Endometrial microvascular endothelial cells (primary cell): ENCODE measurements around the gene HLX. TPM values are rescaled to one million over a fixed set of nuclear protein-coding genes. Genes with fewer than 3 reads are reported as not detected.

Experiments
- in situ Hi-C: cut with HindIII; loops from 2 replicates; pipeline ENCODE4 v1.10.0; 2017; ENCODE audit warnings: low sequenced_read_pairs, low pct_unique_long_range_greater_than_20kb; ENCODE audit errors: inconsistent ontology term
- total RNA-seq: library from RNA; depleted of rRNA; stranded (reverse); fragments of >200 nt; gene quantifications from one replicate; pipeline ENCODE4 v1.2.3, GENCODE V29; 2015; ENCODE audit errors: inconsistent ontology term

The HLX gene, protein sequence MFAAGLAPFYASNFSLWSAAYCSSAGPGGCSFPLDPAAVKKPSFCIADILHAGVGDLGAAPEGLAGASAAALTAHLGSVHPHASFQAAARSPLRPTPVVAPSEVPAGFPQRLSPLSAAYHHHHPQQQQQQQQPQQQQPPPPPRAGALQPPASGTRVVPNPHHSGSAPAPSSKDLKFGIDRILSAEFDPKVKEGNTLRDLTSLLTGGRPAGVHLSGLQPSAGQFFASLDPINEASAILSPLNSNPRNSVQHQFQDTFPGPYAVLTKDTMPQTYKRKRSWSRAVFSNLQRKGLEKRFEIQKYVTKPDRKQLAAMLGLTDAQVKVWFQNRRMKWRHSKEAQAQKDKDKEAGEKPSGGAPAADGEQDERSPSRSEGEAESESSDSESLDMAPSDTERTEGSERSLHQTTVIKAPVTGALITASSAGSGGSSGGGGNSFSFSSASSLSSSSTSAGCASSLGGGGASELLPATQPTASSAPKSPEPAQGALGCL
- 16.1 TPM for total RNA-seq

DNA sequence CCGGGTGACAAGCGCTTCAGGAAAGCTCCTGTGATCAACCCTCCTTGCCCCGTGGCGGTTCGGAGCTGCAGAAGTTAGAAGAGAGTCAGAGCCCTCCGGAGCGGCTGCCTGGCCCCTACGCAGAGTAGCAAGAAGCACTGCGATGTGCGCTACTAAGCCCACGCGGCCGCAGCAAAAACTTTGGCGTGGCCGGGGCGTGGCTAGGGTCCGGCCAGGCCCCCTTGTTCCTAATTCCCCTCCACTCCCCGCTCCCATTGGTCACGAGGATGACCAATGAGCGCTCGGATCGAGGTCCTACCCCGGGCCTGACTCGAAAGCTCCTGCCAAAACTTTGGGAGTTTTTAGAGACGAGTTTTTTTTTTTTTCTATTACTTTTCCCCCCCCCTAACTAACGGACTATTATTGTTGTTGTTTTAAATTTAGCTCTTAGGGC lies at the start of gene HLX:
Gene HLX (plus strand): TSS at position 368 of the 433 bp plus-strand sequence. CDS start 415 bp downstream, outside the sequence.
- in situ Hi-C loops = loop anchor here (25.0 kb wide), 2 partner anchors 558 to 958 kb away; no protein-coding TSS in a partner anchor

DNA sequence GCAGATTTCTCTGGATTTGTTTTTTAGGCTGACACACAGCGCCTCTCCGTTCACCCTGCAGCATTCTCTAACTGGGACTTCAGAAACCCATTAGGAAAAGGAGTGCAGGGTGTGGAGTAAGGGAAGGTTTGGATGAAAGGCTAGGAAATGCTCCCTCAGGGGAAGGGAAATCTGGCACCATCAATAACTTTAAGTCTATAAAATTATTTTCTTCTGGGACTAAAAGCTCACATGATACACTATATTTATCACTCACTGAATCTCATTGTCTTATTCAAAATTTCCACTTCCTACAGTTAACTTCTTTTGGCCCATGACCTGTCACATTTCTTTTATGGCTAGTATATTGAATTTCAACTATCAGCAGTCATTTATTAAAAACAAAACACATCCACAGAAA lies 45.8 kb upstream of the HLX start:
- in situ Hi-C loops = loop anchor here (5.0 kb wide), 1 partner anchor 54 kb away; no protein-coding TSS in a partner anchor

DNA sequence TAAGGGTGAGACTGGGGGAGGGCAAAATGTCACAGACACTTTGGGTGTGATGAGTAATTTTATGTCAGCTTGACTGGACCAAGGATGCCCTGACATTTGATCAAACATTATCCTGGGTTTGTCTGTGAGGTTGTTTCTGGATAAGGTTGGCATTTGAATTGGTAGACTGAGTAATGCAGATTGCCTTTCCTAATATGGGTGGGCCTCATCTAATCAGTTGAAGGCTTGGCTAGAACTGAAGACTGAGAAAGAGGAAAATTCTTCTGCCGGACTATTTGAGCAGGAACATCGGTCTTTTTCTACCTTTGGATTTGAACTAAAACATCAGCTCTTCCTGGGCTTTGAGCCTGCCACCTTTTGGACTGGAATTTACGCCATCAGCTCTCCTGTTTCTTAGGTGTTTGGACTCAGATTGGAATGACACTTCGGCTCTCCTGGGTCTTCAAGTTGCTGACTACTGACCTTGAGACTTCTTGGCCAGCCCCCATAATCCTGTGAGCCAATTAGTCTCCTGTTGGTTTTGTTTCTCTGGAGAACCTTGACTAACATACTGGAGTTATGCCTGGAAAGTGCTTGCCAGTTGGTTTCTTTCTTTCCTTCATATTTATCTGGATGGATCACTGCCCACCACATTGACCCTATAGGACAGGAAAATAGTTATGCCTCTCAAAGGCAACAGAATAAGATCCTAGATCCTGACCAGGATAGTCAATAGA lies 44.9 kb upstream of the HLX start:
- in situ Hi-C loops = loop anchor here (5.0 kb wide), 1 partner anchor 53 kb away; no protein-coding TSS in a partner anchor

DNA sequence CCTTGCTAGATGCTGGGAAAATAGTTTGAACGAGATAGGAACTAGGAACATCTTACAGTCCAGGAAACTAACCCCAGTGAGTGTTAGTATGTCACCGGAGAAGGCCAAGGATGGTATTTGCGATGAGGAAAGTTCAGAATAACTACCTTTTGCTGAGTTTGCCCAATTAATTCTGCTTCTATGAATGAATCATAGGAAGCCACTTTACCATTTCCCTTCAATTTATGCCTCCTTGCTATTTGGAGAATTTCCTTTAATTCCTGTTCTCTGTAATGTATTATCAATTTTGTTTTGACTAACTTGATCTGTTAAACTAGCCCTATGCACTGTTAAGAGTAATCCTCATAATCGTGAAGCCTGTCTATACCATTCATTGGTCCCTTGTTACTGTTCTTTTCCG lies 40.7 kb upstream of the HLX start:
- in situ Hi-C loops = no loop called here

DNA sequence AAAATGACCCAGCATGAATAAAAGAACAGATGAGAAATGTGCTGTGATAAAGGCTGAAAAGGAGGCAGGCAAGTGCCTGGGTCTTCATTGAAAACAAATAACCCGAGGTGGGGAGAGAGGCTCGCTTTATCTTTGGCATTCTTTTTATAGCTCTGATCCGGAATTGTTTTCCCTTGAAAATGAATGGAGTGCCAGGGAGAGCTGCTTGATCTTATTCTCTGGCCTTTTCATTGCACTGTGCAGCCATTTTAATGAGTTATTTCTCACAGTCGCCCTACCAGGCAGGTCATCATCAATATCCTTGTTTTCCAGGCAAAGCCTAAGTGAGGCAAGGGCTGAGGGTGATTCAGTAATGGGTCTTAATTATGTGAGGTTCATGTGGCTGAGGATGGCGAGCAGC lies 39.8 kb upstream of the HLX start:
- in situ Hi-C loops = no loop called here

DNA sequence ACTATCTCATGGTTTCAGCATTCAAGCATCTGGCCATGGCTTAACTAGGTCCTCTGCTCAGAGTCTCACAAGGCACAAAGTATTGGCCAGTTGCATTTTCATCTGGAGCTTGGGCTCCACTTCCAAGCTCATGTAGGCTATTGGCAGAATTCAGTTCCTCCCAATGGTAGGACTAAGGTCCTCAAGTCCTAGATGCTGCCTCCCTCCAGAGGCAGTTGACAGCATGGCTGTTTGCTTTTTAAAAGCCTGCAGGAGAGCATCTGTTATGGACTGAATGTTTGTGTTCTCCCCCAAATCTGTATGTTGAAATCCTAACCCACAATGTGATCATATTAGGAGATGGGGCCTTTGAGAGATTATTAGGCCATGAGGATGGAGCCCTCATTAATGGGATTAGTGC lies 38.0 kb upstream of the HLX start:
- in situ Hi-C loops = no loop called here

DNA sequence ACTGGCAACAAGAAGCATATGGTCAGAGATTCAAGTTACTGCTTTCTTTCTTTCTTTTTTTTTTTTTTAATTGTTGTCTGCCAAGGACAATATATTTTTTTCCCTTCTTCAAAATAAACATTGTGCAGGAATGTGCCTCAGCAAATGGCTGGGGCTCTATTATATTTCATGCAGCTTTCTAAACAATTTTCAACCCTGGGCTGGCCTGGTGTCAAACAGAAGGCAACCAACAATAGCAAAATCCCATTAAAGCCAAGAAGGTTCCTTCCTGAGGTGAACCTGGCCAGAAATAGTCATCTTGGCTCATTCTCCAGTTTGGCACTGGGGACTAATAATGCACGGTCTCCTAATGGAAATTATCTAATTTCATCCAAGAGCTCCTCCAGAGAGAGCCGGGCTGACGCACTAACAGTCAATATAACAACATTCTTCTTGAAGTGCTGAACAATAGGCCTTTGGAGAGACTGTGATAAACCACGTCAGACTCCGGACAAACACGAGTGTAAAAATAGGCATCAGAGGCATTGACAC lies 35.7 kb upstream of the HLX start:
- in situ Hi-C loops = no loop called here

DNA sequence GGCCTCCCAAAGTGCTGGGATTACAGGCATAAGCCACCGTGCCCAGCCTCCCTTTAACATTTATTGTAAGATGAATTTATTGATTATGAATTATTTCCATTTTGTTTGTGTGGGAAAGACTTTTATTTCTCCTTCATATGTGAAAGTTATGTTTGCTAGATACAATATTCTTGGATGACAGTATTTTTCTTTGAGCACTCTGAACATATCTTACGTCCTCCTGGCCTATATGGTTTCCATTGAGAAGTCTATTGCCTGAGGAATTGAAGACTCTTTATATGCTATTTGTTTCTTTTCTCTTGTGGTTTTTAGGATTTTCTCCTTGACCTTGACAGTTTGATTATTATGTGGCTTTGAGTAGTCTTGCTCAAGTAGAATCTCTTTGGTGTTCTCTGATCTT lies 26.8 kb upstream of the HLX start:
- in situ Hi-C loops = no loop called here

DNA sequence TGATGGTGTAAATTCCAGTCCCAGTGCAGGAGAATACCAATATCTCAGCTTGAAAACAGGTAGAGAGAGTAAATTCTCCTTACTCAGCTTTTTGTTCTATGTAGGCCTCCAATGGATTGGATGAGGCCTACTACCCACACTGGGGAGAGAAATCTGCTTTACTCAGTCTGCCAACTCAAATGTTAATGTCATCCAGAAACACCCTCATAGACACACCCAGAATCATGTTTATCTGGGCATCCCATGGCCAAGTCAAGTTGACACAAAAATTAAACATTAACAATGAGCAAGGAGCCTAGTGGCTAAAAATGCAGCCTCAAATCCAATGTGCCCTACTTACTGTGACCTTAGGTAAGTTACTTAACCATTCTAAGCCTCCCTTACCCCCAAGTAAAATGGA lies 6.9 kb upstream of the HLX start:
- in situ Hi-C loops = no loop called here

DNA sequence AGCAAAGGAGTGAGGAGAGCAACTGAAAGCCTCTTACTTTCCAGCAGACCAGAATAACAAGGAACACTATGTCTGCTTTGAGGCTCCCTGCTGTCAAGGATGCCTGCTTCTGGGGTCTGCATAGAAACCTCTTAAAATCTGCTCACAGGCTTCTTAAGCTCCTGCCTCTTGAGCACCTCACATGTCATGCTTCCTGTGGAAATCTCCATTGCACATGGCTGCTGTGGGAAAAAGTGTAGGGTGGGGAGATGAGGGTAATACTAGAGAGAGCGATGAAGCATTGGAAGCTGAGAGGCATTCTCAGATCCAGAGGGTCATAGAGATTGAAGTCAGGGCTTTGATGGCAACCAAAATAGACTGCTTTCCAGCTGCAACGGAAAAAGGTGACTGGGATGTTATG lies 6.2 kb upstream of the HLX start:
- in situ Hi-C loops = no loop called here

DNA sequence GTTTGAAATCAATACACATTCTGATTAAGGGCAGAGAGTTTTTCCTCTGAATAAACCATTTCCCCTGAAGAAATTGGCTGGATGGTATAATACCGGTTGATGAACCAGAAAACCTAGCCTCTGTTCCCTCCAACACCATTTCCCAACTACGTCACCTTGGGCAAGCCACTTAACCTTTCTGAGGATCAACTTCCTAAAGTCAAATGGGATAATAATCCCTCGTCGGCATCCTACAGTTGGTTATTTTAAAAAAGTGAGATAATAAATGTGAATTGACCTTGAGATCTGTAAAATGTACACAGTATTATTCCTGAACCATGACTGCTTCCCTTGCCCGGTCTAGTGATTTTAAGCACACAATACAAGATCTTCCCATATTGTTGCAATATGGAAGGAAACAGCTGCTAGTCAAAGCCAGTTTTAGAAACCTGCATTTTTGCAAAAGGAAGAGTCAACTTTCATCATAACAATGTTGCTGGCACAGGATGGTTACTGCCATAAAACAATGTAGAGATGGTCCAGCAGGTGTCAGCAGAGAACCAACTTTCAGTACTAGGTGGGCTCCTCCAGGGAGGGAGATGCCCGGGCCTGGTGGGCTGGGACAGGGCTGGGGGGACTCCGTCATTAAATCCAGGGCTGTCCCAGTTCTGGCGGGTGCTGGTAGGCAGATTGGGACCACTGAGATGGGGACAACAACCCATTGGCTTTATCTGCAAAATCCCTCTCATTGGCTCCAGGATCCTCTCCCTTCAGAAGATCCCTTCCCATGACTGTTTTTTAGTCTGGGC lies 5.2 kb upstream of the HLX start:
- in situ Hi-C loops = no loop called here

DNA sequence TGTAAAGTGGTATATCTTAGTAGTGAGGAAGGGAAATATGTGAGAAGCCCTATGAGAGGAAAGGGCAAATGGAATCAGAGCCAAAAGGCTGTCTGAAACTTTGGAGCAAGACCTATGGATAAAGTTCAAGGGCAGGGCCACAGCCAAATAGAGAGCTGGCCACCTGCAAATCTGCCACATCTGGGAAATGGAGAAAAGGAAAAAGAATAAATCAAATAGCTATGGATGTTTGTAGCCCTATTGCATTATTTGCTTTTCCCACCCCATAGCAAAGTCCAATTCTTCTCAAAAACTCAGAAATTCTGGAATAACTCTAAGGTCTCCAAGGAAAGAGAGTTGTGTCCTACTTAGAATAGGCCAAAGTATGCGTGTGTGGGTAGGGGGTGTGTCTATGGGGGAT lies 4.0 kb upstream of the HLX start:
- in situ Hi-C loops = loop anchor here (25.0 kb wide), 2 partner anchors 562 to 962 kb away; no protein-coding TSS in a partner anchor

DNA sequence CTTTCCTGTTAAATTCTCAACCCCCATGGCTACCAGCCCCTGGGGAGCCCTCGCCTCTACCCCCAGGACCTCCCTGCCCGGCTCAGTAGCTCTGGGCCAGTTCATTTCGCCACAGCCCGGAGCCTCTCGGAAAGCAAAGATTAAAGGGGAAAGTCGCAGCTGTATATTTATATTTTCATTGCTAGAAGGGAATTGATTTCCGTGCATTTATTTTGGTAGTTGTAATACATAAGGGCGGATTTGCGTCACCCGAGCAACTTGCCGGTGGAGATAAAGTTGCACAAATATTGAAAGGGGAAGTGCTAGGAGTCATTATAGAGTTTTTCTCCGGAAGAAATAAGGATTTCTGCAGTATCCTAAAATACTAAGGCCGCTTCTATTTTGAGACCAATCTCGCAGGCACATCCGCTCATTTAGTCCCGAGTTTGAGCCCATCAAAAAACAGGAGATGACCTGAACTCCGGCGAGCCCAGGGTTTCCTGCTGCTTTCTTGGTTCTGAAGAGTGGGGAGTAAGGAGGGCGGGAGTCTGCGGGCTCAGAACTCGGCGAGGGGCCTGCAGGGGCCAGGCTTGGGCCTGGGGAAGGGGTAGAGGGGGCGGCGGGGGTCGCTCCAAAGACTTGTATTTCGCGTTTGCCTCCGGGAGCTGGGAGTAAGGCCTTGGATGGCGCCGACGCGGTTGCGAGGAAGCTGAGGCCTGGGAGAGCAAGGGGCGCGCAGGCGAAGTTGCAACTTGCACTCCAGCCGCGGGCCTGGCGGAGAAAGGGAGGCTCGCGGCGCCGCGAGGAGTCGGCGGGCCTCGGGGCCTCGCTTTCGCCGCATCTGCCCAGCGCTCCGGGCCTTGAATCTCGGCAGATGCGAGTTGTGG lies 2.5 kb upstream of the HLX start:
- in situ Hi-C loops = loop anchor here (25.0 kb wide), 2 partner anchors 561 to 961 kb away; no protein-coding TSS in a partner anchor

DNA sequence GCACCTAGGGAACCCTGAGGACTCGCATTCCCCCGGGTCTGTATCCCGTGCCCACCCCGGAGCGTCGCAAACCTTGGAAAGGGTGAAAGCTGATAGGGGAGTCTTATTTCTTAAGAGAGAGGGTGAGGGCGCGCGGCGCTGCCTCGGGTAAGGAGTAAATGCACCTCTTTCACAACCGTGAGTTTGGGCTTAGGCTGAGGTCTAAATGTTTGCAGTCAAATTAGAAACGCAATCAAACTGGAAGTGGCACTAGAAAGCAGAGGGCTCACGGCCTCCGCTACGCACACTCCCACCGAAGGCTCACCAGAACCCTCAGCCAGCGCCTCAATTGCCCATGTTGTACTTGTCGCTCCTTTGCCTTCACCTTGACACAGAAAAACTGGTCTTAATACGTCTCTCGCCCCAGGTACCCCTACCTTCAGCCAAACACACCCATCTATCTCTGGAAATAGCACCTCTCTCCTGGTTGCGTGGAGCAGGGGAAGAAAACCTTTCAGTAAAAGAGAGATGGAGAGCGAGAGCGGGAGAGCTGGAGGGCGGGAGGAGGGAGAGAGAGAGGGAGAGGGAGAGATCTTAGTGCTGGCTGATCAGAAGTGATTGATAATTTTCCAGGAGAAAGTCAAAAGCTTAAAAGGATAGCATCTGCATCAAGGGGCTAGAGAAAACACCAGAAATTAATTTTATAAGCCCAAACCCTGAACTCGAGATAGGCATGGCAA lies 1.7 kb upstream of the HLX start:
- in situ Hi-C loops = loop anchor here (25.0 kb wide), 2 partner anchors 560 to 960 kb away; no protein-coding TSS in a partner anchor

DNA sequence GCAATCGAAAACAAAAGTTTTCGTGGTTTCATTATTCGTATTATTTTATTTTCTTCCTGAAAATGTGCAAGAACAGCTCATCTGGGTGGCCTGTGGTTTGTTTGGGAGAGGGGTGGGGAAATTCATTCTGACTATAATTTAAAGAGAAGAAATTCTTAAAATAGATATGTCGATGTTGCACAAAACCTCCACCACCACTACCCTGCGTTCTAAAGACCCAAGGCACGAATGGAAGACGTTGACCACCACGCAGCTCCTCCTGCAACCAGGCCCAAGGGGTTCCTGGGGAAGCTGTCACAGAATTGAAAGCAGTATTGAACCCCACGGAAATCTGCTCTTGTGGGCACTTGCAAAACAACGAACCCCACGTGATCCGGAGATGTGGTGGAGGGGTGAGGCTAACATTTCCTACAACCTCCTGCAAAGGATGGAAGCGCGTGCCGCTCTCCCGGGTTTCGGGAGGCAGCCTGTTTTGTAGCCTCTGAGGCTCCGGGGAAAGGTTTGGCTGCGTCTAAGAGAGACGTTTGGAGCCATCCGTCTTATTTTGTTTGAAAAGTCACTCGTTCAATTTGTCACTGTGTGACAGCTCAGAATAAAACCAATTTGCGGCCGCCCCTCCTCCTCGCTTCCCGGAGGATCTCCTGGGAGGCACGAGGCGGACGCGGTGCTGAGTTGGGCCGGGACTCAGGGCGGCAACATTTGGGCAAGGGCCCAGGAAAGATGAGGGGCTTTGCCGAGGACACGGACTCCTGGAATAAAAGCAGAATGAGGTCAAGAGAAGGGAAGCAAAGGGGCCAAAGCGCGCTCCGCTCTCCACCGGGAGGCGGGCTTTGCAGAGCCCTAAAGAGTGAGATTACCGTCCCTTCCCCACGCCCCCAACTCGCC lies 810 bp upstream of the HLX start:
- in situ Hi-C loops = loop anchor here (25.0 kb wide), 2 partner anchors 559 to 959 kb away; no protein-coding TSS in a partner anchor
